ENCODE results near the gene POP5.
A peak's percentile ranks its signal among the peaks of the same experiment; 100 is the strongest.

POP5 gene

DNA sequence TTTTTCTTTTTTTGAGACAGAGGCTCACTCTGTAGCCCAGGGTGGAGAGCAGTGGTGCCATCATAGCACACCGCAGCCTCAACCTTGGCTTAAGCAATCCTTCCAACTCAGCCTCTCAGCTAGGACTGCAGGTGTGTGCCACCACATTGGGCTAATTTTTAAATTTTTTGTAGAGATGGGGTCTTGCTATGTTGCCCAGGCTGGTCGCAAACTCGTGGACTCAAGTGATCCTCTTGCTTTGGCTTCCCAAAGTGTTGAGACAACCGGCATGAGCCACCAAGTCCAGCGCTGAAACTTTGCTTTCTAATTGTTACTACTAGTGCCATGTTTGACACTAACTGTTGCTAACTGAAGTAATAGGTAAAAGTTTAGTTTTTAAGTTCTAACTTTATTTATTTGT lies 39.0 kb downstream of the POP5 start:
- H3K27ac ChIP-seq = no peak overlapping the region
- H3K4me3 ChIP-seq = no peak overlapping the region

DNA sequence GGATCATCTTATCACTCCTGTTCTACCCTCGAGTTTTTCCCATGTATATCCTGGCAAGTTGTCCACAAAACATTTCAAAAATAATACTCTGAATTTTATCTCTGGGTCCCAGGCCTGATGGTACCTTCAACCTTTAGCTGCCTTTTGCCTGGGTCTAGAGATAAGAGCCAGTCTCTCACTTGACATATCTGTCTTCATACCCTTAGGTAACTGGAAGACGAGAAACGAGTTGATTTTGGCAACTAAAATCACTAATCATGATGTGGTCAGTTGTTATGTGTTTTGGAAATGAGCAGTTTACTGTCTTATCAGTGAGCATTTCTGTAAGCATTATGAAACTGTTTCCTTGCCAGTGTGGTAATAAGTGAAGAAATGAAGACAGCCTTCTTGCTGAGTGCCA lies 40.8 kb downstream of the POP5 start:
- no peak overlapping the region for H3K4me3 ChIP-seq
- peak overlapping the region in 1 of 21 experiments; percentile 35 for H3K27ac ChIP-seq

DNA sequence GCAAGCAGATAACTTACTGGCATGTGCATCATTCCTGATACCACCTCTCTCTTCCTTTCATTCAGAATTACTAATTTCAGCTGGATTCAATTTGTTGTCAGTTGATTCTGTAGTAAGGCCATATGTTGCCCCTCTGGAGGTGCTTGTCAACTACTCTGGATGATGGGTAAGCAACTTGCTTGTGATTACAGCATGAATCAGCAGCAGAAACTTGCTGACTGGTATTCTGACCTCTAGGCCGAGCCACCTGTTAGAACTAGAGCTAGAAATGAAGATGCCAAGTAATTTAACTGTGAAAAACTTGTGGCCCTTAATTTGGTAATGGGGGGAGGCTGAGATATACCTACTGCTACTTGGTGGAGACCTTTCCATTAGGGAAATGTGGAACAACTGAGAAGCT lies 41.9 kb downstream of the POP5 start:
- H3K4me3 ChIP-seq = no peak overlapping the region

DNA sequence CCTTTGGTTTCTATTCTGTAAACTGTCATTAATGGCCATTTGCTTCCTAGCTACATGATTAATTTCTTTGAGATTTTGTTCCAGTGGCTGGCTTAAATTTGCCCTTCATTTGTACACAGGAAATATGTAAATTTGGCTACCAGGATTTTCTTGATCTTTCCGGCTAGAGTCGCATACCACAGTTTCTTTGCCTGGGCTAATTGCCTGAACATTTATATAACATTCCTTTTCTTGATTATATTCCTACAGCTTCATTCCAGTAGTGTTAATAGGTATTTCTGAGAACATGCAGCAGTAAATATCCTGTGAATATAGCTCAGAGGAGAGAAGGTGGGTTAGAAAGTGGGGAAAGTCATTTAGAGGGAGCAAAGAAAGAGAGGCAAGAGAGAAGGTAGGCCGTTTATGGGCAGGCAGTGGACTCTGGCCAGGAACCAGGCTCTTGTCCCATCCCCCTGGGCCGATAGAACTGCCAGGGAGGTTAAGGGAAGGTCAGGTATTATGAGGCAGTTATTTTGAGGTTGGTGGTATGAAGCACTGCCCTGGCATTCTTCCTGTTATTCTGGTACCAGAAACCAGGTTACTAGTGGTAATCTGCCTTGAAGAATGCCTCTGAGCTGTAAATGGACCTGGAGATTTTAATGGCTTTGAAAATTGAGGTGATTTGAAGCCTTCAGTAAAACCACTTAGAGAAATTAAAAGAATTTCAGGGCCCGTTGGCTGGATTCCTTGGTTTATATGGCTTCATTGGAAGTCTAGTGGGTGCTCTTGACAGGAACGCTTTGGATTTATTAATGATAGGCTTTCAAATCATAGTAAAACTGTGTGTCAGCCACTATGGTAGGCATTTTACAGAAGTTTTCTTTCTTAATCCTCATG lies 42.7 kb downstream of the POP5 start:
- Histone ChIP-seq H3K4me3 (peak overlapping the region in 1 of 7 experiments; percentile 11), H3K27ac (peak overlapping the region in 14 of 21 experiments; percentile 11 to 70 (median 42))

More for the DNA sequence above, 41.9 kb downstream of the POP5 start:
- H3K27ac ChIP-seq = peak overlapping the region in 6 of 21 experiments; percentile 11 to 51 (median 42)

DNA sequence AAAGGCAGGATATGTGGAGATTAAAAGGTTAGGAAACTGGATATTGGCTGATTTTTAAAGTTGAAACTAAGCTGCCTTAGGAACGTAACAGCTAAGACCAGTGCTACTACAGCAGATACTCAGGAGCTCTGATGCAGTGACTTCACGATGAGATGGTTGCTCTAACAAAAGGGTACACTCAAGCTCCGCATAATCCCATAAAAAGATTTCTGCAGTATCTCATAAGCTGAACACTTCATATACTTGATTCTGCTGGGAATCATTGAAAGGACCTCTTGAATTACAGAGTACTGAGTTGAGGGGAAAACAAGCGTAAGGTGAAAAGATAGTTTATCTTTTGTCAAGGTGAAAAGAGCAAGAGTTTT lies 43.4 kb downstream of the POP5 start:
- Histone ChIP-seq H3K4me3 (peak overlapping the region in 1 of 7 experiments; percentile 11), H3K27ac (peak overlapping the region in 10 of 21 experiments; percentile 11 to 70 (median 35))

DNA sequence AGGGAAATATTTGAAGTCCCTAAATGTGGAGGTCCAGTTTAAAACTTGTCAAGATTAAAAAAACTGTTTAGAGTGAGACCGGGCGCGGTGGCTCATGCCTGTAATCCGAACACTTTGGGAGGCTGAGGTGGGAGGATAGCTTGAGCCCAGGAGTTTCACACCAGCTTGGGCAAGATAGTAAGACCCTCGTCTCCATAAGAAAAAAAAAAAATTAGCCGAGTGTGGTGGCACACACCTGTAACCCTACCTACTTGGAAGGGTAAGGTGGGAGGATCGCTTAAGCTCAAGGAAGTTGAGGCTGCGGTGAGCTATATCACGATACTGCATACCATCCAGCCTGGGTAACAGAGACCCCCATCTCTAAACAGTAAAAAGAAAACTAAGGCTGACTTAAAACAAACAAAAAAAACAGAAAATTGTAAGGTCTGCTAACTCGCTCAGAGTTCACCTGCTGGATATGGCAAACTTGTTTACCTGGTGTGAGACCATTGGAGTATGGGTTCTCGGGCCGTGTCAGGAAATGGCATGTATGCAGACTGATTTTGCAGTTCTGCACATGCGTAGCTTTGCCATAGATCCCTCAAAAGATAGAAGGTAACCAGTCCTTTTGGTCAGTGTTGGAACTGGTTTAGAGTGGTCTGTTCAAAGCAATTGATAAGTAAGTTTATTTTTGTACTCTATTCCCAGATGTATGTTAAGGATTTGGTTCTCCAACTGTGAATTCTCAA lies 45.0 kb downstream of the POP5 start:
- Histone ChIP-seq H3K27ac (peak overlapping the region in 13 of 21 experiments; percentile 3 to 100 (median 97)), H3K4me3 (peak overlapping the region; percentile 73 to 99 (median 92))

DNA sequence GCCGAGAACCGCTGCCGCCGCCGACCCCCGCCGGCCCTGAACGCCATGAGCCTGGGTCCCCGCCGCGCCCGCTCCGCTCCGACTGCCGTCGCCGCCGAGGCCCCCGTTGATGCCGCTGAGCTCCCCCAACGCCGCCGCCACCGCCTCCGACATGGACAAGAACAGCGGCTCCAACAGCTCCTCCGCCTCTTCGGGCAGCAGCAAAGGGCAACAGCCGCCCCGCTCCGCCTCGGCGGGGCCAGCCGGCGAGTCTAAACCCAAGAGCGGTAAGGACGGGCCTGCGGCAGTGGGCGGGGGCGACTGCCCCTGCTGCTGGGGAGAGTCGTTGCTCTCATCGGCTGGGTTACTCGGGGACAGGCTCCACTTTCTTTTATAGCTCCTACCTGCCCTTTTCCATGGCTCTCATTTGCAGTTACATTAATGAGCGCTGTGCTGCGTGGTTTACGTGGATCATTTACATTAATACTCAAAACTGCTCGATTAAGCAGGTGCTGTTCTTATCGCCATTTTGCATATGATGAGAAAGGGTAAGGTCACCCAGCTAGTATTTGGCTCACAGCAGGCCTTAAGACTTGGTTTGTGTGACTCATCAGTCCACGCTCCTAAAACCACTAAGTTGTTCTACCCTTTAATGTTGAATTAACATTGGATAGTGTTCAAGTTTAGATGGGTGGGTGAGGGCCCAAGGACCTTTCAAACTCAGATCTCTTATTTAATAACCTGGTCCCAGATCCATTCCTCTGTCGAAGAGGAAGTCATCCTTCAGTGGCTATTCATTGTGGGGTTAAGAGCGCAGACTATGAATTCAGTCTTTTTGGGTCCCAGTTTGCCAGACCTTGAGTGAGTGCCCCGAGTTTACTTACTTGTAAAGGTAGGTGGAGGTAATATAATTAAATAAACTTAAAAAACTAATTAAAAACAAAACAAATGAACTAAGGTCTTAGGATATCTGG lies 46.2 kb downstream of the POP5 start:
- Histone ChIP-seq H3K4me3 (peak overlapping the region; percentile 73 to 99 (median 92)), H3K27ac (peak overlapping the region; percentile 82 to 100 (median 96))

DNA sequence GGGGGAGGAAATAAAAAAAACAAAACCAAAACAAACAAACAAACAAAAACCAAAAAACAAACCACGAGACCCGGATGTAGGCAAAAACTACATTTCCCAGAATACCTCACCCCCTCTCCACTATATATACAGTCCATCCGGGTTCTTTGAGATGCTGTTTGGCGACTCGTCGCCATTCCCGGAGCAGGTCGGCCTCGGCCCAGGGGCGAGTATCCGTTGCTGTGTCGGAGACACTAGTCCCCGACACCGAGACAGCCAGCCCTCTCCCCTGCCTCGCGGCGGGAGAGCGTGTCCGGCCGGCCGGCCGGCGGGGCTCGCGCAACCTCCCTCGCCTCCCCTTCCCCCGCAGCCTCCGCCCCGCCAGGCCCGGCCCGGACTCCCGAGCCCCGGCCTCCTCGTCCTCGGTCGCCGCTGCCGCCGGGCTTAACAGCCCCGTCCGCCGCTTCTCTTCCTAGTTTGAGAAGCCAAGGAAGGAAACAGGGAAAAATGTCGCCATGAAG lies 46.9 kb downstream of the POP5 start, which contains the start of gene RNF10:
RNF10 (plus strand) TSS at position 154 of the 500 bp plus-strand sequence. CDS start 456 bp downstream, outside the sequence.
- H3K4me3 ChIP-seq = peak within 1 kb of the TSS; percentile 73 to 99 (median 92)
- H3K27ac ChIP-seq = peak within 1 kb of the TSS; percentile 82 to 100 (median 96)

DNA sequence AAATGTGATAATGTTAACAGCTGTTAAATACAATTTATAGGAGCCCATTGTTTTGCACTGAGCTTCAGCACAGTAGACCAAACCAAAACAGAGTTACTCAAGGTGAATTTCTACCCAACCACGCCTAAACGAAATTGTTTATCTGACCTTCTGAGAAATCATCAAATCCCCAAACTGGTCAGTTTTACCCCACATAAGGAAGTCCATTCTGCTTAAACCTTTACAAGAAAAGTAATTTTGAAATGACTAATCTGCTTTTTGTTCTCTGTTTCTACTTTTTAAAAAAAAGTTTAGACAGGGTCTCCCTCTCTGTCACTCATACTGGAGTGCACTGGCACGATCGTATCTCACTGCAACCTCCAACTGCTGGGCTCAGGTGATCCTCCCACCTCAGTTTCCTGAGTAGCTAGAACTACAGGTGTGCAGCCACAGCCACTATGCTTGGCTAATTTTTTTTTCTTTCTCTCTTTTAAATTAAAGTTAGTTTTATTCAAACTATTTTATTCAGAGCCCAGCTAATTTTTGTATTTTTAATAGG lies 48.4 kb downstream of the POP5 start:
- Histone ChIP-seq H3K27ac (no peak overlapping the region), H3K4me3 (no peak overlapping the region)

DNA sequence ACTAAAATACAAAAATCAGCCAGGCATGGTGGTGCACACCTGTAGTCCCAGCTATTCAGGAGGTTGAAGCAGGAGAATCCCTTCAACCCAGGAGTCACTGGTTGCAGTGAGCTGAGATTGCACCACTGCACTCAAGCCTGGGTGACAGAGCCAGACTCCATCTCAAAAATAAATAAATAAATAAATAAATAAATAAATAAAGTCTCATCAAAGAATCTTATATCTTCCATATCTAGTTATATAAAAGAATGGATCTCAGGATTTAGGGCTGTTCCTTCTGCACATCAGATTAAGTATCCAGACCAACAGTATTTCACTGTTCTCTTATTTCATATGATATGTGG lies 50.8 kb downstream of the POP5 start:
- H3K27ac ChIP-seq = peak overlapping the region in 15 of 21 experiments; percentile 84 to 96 (median 91)
- peak overlapping the region in 5 of 7 experiments; percentile 59 to 89 (median 79) for H3K4me3 ChIP-seq

DNA sequence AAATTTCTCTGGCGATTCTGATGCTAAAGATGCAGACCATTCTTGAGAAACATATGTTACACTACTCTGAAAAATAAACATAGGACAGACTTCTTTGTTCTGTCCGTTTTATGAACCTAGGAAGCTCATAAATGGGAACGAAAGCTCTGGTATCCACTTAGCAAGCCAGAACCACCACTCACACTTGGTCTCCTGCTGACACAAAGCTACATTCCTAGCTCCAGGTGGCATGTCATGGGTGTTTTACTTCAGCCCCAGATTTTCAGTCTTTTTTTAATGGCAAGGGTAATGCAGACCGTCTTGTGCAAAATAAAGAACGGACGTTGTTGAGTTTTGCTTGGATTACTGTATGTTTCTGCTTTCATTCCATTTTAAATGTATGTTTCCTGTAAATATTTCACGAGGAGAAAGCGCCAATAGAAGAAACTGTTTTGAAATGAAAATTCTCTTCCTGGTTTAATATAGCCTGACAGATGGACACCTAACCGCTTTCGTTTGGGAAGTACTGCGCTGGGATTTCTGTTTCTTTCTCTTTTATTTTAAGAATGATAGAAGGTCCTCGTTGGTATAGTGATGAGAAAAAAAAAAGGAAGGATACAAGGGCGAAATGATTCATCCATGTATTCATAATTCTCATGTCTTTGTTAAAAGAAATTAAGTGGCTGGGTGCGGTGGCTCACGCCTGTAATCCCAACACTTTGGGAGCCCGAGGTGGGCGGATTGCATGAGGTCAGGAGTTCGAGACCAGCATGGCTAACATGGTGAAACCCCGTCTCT lies 51.4 kb downstream of the POP5 start:
- H3K4me3 ChIP-seq = peak overlapping the region; percentile 59 to 89 (median 79)
- peak overlapping the region in 20 of 21 experiments; percentile 66 to 96 (median 91) for H3K27ac ChIP-seq

DNA sequence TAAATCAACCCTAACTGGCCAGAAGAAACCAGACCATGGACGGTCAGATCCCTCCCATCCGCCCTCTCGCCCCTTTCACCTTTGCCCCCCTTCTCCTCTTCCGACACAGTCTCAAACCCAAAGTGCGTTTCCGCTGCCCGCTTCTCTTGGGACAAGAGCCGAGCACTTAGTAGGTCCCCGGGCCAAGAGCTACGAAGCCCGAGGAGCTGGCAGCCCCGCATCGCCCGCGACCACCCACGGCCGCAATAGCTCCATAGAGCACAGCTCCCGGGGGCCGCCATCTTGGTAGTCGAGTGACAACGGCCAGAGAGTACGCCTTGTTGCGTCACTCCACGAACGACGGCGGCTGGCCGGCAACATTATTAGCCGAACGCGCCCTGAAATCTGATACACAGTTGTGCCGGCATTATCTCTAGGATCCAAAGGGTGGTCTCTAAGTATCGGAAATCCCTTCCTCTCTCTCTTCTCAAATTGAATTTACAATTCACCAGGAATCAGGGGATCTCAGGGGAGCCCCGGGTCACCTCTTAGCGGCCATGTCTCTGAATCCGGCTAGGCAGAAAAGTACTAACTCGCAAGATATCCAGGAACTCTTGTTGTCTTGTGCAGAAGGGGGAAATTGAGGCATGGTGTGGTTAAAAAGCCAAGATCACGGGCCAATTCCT lies 52.2 kb downstream of the POP5 start, which contains the start of gene COQ5:
COQ5 (minus strand) TSS at position 298 of the 665 bp plus-strand sequence; CDS start at position 281, 17 bp downstream.
- Histone ChIP-seq H3K27ac (peak within 1 kb of the TSS in 20 of 21 experiments; percentile 66 to 96 (median 91)), H3K4me3 (peak within 1 kb of the TSS; percentile 59 to 89 (median 79))
